Mucosa of descending colon (tissue), 3 donors: ENCODE results near the gene CWC22. TPM values are rescaled to one million over a fixed set of nuclear protein-coding genes. Genes with fewer than 3 reads are reported as not detected.
A peak's percentile ranks its signal among the peaks of the same experiment; 100 is the strongest.

Experiments
- ATAC-seq: fragments of 200-7000 bp; cut with Tn5 transposase; one replicate; pipeline ENCODE4 v1.9.1; 2020; ENCODE audit warnings: mild to moderate bottlenecking, moderate library complexity
- DNase-seq, 3 donors: peaks; one replicate each; pipeline ENCODE4 v3.0.0-alpha.2; 2020
- H3K36me3 ChIP-seq: fragments of 200-600 bp; one replicate; pipeline ENCODE4 v1.8.0; 2021; ENCODE audit warnings: low read depth, mild to moderate bottlenecking
- H3K4me1 ChIP-seq: fragments of 200-600 bp; one replicate; pipeline ENCODE4 v1.8.0; 2021; ENCODE audit warnings: low read depth, mild to moderate bottlenecking
- H3K4me3 ChIP-seq: fragments of 200-600 bp; one replicate; pipeline ENCODE4 v1.8.0; 2021; ENCODE audit warnings: mild to moderate bottlenecking
- H3K9me3 ChIP-seq: fragments of 200-600 bp; one replicate; pipeline ENCODE4 v1.8.0; 2021; ENCODE audit warnings: mild to moderate bottlenecking
- intact Hi-C, 2 donors: fragments of 100-400 bp; cut with DNase I in 1 of 2; cut with micrococcal nuclease in 1 of 2; formaldehyde crosslinking; loops; one replicate each; pipeline versions ENCODE4 v1.11.0 to v1.11.1; 2022; cut with DNase I, micrococcal nuclease
- total RNA-seq, 3 donors: library from RNA; stranded (reverse); fragmentation: NEBNext Ultra II Directional in 2 of 3; extraction: Animal tissue kit (Norgen Biotek cat#: 25700) in 2 of 3; gene quantifications; one replicate each; pipeline versions ENCODE4 v1.2.1 to v1.2.4, GENCODE V29; 2021 to 2023
- TF ChIP-seq, protein P1 (sequence below): fragments of 200-600 bp; IDR thresholded peaks from one replicate; pipeline ENCODE4 v1.8.0; 2022; ENCODE audit warnings: antibody characterized with exemption, mild to moderate bottlenecking
- donor health status: DM: no; HTN: no; CAD: no; lungs with moderate emphysema.
- donor health status: DM: no; HTN: no; CAD: no.
- donor health status: DM: no; HTN: yes; CAD: no.

CWC22 gene
- total RNA-seq, 3 donors from 2014 or later, result 13.2 to 24.7 (median 14.0) TPM

DNA sequence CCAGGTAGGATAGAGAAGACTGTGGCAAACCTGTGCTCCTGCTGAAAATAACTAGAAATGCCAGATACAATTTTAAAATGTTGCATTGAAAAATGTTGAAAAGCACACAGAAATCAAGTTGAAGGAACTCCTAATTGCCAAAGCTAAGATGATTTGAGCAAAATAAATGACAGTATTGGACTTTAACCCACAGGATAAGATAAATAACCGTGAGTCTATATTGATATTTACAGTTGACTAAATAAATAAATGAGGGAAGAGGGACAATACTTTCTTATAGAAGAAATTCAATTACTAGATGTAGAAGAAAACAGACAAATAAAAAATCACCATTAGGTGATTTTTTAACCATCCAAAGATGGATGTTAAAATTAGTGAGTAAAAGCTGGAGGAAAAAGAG, 59.0 kb downstream of the CWC22 start:
- no peaks in the 10 kb centered on the region for H3K36me3 ChIP-seq
- DNase-seq, result no peak
- no peaks in the 10 kb centered on the region for H3K9me3 ChIP-seq
- no peak for ATAC-seq
- no peak overlapping the region for H3K4me3 ChIP-seq
- intact Hi-C loops, result no loop called here
- TF ChIP-seq, protein P1, sequence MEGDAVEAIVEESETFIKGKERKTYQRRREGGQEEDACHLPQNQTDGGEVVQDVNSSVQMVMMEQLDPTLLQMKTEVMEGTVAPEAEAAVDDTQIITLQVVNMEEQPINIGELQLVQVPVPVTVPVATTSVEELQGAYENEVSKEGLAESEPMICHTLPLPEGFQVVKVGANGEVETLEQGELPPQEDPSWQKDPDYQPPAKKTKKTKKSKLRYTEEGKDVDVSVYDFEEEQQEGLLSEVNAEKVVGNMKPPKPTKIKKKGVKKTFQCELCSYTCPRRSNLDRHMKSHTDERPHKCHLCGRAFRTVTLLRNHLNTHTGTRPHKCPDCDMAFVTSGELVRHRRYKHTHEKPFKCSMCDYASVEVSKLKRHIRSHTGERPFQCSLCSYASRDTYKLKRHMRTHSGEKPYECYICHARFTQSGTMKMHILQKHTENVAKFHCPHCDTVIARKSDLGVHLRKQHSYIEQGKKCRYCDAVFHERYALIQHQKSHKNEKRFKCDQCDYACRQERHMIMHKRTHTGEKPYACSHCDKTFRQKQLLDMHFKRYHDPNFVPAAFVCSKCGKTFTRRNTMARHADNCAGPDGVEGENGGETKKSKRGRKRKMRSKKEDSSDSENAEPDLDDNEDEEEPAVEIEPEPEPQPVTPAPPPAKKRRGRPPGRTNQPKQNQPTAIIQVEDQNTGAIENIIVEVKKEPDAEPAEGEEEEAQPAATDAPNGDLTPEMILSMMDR, result no peak
- no peaks in the 10 kb centered on the region for H3K4me1 ChIP-seq

DNA sequence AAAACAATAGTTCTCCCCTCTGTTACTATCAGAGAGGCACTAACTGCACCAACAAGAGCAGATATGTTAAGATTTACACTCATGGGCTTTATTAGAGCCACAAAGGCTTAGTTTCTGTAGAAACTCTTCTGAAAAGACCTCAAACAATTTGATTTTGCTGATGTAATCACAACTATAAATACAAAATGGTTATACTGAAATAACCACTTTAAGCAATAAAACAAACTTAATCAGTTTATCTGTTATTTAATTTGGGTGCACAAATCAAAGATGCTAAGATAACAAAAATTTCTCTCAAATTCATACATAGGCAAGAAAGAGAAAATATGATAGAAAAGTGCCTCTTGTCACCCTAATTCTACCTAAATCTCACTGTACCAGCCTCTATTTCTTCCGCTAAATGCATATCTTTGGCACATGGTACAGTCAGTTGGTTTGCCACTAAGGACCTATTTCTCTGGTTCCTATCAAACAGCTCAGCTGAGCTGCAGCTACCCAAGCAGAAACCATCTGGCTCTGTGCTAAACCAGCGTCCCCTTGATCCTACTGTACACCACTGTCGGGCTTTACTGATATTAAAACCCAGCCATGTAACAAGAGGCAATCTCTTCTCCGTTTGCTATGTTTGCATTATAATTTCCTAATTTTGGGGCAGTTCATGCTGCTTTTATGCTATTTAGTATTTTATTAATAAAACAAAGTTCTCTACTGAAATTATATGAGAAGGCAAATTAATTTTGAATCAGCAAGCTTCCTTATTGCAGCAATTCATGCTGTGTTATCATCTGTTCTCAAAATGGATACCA, 60.1 kb downstream of the CWC22 start:
- H3K36me3 ChIP-seq, result no peaks in the 10 kb centered on the region
- no peak overlapping the region for H3K4me3 ChIP-seq
- ATAC-seq (no peak), DNase-seq (no peak)
- TF ChIP-seq, protein P1, result no peak
- intact Hi-C loops, result no loop called here
- no peaks in the 10 kb centered on the region for H3K9me3 ChIP-seq
- H3K4me1 ChIP-seq, result no peaks in the 10 kb centered on the region

DNA sequence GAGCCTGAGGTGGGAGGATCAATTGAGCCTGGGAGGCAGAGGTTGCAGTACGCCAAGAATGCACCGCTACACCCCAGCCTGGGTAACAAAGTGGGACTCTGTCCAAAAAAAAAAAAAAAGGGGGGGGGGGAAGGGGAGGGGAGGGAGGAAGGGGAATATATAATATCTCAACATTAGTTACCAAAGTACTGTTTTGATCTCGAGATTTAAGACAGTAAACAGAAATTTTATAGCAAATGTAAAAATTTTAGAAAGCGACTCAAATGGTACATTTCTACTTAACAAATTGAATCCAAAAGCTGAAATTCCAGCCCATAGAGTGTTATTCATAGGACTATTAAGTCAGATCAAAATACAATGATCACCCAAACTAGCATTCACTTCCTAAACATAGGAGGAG, 60.8 kb downstream of the CWC22 start:
- Histone ChIP-seq H3K4me1 (no peaks in the 10 kb centered on the region), H3K4me3 (no peak overlapping the region), H3K36me3 (no peaks in the 10 kb centered on the region), H3K9me3 (no peaks in the 10 kb centered on the region)
- DNase-seq, result no peak
- intact Hi-C loops, result no loop called here
- TF ChIP-seq, protein P1, result no peak
- ATAC-seq, result no peak

DNA sequence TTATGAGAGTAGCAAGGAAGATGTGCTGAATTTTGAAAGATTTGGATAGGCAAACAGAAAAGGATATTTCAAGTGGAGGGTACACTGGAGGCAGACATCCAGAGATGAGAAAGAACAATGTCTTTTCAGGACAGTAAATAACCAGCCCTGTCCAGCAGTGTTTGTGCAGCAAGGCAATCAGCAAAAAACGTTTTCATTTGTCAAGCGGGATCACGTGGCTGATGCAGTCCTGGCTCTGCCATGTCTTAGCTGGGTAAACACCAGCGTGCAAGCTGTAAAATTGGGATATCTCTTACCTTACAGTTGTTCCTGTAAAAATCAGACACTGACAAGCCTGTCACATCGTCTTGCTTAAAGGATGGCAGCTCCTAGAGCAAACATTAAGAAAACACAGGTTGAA, 67.8 kb downstream of the CWC22 start:
- ATAC-seq (peak; percentile 51), DNase-seq (peak in 1 of 3 donors; percentile 29)
- TF ChIP-seq, protein P1, result no peak
- Histone ChIP-seq H3K4me3 (no peak overlapping the region), H3K36me3 (no peaks in the 10 kb centered on the region), H3K4me1 (no peaks in the 10 kb centered on the region), H3K9me3 (no peaks in the 10 kb centered on the region)
- intact Hi-C loops, result no loop called here

DNA sequence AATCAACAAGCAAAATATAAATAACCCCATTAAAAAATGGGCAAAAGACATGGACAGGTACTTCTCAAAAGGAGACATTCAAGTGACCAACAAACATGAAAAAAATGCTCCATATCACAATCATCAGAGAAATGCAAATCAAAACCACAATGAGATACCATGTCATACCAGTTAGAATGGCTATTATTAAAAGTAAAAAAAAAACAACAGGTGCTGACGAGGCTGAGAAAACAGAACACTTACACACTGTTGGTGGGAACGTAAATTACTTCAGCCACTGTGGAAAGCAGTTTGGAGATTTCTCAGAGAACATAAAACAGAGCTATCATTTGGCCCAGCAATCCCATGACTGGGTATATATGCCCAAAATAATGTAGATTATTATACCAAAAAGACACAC, 69.1 kb downstream of the CWC22 start:
- no peak overlapping the region for H3K4me3 ChIP-seq
- DNase-seq (no peak), ATAC-seq (no peak)
- intact Hi-C loops, result no loop called here
- H3K36me3 ChIP-seq, result no peaks in the 10 kb centered on the region
- H3K4me1 ChIP-seq, result no peaks in the 10 kb centered on the region
- TF ChIP-seq, protein P1, result no peak
- no peaks in the 10 kb centered on the region for H3K9me3 ChIP-seq
